ENCODE data around the gene PCMTD2.

- TF ChIP-seq YY1 (IDR thresholded peaks at IDR 0.05; ENCODE audit: low read depth) (no peak), CTCF (IDR thresholded peaks at IDR 0.05) (no peak), SMC3 (IDR thresholded peaks at IDR 0.05; ENCODE audit: low read depth, low read length) (no peak), USF2 (IDR thresholded peaks at IDR 0.05; ENCODE audit: borderline replicate concordance, low read depth, low read length) (no peak), POLR2AphosphoS5 (IDR thresholded peaks at IDR 0.05; ENCODE audit: low read depth, low read length) (no peak), EP300 (IDR thresholded peaks at IDR 0.05; ENCODE audit: borderline replicate concordance in 1 of 2, low read depth in 1 of 2, low read length in 1 of 2) (no peak), MAX (IDR thresholded peaks at IDR 0.05; ENCODE audit: low read depth) (no peak), EZH2phosphoT487 (IDR thresholded peaks at IDR 0.05; ENCODE audit: borderline replicate concordance, low read depth) (no peak)
These were observed 26.6 kb upstream of the PCMTD2 start for GRCh38 chr20:64228751-64229506.
